Spleen (tissue), 11 donors: ENCODE results near the gene CERS3. TPM values are rescaled to one million over a fixed set of nuclear protein-coding genes. Genes with fewer than 3 reads are reported as not detected.

ENCODE experiments used
- DNase-seq: peaks from one replicate; pipeline ENCODE4 v3.0.0-alpha.2; 2020
- H3K27ac ChIP-seq, 8 donors: fragments of 200-600 bp; sonication (generic) in 7 of 8; 1 replicate in 4 of 8; 2 replicates in 4 of 8; pipeline versions ENCODE4 v1.5.0 to v1.8.0; 2016 to 2021; ENCODE audit warnings: inconsistent platforms in 4 of 8, mild to moderate bottlenecking in 4 of 8, moderate library complexity in 1 of 8
- H3K27me3 ChIP-seq, 7 donors: fragments of 200-600 bp; sonication (generic) in 6 of 7; replicated peaks in 1 of 7; 1 replicate in 4 of 7; 2 replicates in 3 of 7; pipeline versions ENCODE4 v1.5.0 to v1.8.0; 2016 to 2021; ENCODE audit warnings: inconsistent platforms in 3 of 7, mild to moderate bottlenecking in 1 of 7
- H3K36me3 ChIP-seq, 6 donors: fragments of 200-600 bp; sonication (generic) in 5 of 6; 1 replicate in 4 of 6; 2 replicates in 2 of 6; pipeline versions ENCODE4 v1.5.0 to v1.8.0; 2016 to 2021; ENCODE audit warnings: inconsistent platforms in 2 of 6
- H3K4me1 ChIP-seq, 6 donors: fragments of 200-600 bp; sonication (generic) in 5 of 6; 1 replicate in 3 of 6; 2 replicates in 3 of 6; pipeline versions ENCODE4 v1.5.0 to v1.8.0; 2016 to 2021; ENCODE audit warnings: inconsistent platforms in 3 of 6
- H3K4me3 ChIP-seq, 8 donors: fragments of 200-600 bp; sonication (generic) in 7 of 8; 1 replicate in 4 of 8; 2 replicates in 4 of 8; pipeline versions ENCODE4 v1.5.0 to v1.8.0; 2016 to 2021; ENCODE audit warnings: inconsistent platforms in 4 of 8, mild to moderate bottlenecking in 4 of 8, moderate library complexity in 2 of 8
- H3K9me3 ChIP-seq, 8 donors: fragments of 200-600 bp; sonication (generic) in 7 of 8; 1 replicate in 4 of 8; 2 replicates in 4 of 8; pipeline versions ENCODE4 v1.5.0 to v1.8.0; 2016 to 2021; ENCODE audit warnings: inconsistent platforms in 4 of 8
- POLR2A ChIP-seq, 3 donors: fragments of 450-650 bp; IDR thresholded peaks; one replicate each; pipeline ENCODE4 v1.5.1; 2017; ENCODE audit warnings: antibody characterized with exemption in 3 of 3, mild to moderate bottlenecking in 1 of 3
- POLR2AphosphoS5 ChIP-seq, 3 donors: sonication (generic); formaldehyde crosslinking; IDR thresholded peaks; one replicate each; pipeline ENCODE4 v1.5.1; 2017; ENCODE audit warnings: antibody characterized with exemption in 3 of 3
- WGBS, 5 donors: extraction: QIAGEN DNeasy Blood & Tissue Kit in 3 of 5; methylation state at CpG; one replicate each; pipeline versions ENCODE4 v1.1.5 to v1.1.7; 2013 to 2018; 5-methylcytosine and 5-hydroxymethylcytosine counted together
- intact Hi-C: fragments of 100-400 bp; cut with DNase I; formaldehyde crosslinking; loops from one replicate; pipeline ENCODE4 v1.15.0; 2023; ENCODE audit warnings: low total_unique reads
- polyA plus RNA-seq, 3 donors: library from polyadenylated mRNA; stranded (reverse); fragments of 200-250 nt; gene quantifications; one replicate each; pipeline ENCODE4 v1.2.1, GENCODE V29; 2013
- total RNA-seq, 7 donors: library from RNA; depleted of rRNA in 3 of 7; stranded (reverse); fragments of >200 nt in 3 of 7; fragmentation: NEBNext Ultra II Directional in 4 of 7; extraction: Animal tissue kit (Norgen Biotek cat#: 25700) in 4 of 7; gene quantifications; one replicate each; pipeline versions ENCODE4 v1.1.0 to v1.2.1, GENCODE V29; 2016 to 2021
- TF ChIP-seq, protein P1 (sequence below), 11 experiments: fragments of 200-600 bp in 7 of 11; fragments of 450-650 bp in 4 of 11; sonication (generic) in 4 of 11; IDR thresholded peaks in 8 of 11; conservative IDR thresholded peaks in 3 of 11; 1 replicate in 7 of 11; 2 replicates in 4 of 11; pipeline versions ENCODE4 v1.4.0 to v1.8.0; 2016 to 2021; ENCODE audit warnings: antibody characterized with exemption in 11 of 11, inconsistent platforms in 4 of 11, mild to moderate bottlenecking in 1 of 11
- donor health status: healthy with polysubstance abuse.
- donor health status: DM: no; HTN: no; CAD: no; lungs with moderate emphysema.
- donor health status: DM: no; HTN: no; CAD: no.
- donor health status: Bipolar disorder and iron deficiency.
- donor health status: healthy.
- donor health status: DM: no; HTN: no; CAD: no.
- donor health status: DM: yes; HTN: yes; CAD: no.

CERS3 gene
- total and polyA plus RNA-seq, 10 donors, result 0.04 to 0.41 (median 0.23) TPM; not detected in 4

DNA sequence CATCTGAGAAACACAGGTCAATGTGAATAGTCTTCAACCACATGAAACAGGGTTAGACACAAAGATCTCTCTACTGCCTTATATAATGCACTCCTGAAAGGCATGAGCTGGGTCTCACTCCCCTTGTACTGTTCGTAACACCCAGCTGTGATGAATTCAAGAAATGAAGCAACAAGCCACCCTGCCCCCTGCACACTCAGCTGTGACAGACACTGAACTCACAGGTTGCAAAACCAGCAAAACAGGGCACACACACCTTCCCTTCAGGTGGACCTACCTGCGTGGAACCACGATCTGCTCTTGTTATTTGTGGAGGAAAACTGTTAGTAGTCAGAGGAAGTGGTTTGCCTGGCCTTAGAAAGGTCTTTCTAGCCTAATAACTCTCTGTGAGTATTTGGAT, 64.5 kb downstream of the CERS3 start:
- 63 to 80% (median 75%) methylated on average over 3 of the region's 3 CpGs for WGBS, 5 donors
- intact Hi-C loops, result no loop called here
- H3K9me3 ChIP-seq, result peaks cover 0 to 6% (median under 1%) of the 10 kb centered on the region in 8 donors

DNA sequence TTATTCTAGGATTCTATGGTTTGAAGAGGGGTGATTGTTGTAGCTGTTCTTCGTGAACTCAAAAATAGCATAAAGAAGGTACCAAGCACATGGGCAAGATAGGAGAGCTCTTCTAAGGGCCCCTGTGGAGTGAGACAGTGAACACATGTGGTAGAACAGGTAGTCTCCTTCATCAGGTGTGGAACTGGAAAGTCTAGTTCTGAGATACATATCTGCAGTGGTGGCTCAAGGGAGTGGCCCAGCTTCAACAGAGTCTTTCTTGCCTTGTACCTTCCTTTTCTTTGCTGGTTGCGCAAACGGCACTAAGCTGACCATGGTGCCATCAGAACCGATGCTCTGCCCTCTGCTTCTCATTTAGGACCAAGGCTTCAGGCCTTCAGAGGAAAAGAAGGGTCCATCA, 65.2 kb downstream of the CERS3 start:
- no peak for DNase-seq
- WGBS, 5 donors, result 84 to 97% (median 93%) methylated on average over 4 of the region's 4 CpGs
- no peaks in the 10 kb centered on the region for H3K27me3 ChIP-seq
- H3K36me3 ChIP-seq, result no peaks in the 10 kb centered on the region
- H3K9me3 ChIP-seq, result peaks cover 0 to 13% (median 6%) of the 10 kb centered on the region in 8 donors
- no peak overlapping the region for H3K27ac ChIP-seq
- H3K4me3 ChIP-seq, result no peak overlapping the region
- intact Hi-C loops, result no loop called here
- TF ChIP-seq, protein P1, sequence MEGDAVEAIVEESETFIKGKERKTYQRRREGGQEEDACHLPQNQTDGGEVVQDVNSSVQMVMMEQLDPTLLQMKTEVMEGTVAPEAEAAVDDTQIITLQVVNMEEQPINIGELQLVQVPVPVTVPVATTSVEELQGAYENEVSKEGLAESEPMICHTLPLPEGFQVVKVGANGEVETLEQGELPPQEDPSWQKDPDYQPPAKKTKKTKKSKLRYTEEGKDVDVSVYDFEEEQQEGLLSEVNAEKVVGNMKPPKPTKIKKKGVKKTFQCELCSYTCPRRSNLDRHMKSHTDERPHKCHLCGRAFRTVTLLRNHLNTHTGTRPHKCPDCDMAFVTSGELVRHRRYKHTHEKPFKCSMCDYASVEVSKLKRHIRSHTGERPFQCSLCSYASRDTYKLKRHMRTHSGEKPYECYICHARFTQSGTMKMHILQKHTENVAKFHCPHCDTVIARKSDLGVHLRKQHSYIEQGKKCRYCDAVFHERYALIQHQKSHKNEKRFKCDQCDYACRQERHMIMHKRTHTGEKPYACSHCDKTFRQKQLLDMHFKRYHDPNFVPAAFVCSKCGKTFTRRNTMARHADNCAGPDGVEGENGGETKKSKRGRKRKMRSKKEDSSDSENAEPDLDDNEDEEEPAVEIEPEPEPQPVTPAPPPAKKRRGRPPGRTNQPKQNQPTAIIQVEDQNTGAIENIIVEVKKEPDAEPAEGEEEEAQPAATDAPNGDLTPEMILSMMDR (IDR thresholded peaks at IDR 0.05 in 8 of 11, conservative IDR thresholded peaks at IDR 0.05 in 3 of 11), result no peak
- TF ChIP-seq POLR2A (IDR thresholded peaks at IDR 0.05), result no peak
- TF ChIP-seq POLR2AphosphoS5 (IDR thresholded peaks at IDR 0.05), result no peak
- H3K4me1 ChIP-seq, result no peaks in the 10 kb centered on the region

More for the DNA sequence above, 64.5 kb downstream of the CERS3 start:
- no peaks in the 10 kb centered on the region for H3K4me1 ChIP-seq
- no peak for DNase-seq
- no peaks in the 10 kb centered on the region for H3K27me3 ChIP-seq
- no peaks in the 10 kb centered on the region for H3K36me3 ChIP-seq
- no peak overlapping the region for H3K4me3 ChIP-seq
- TF ChIP-seq, protein P1 (IDR thresholded peaks at IDR 0.05 in 8 of 11, conservative IDR thresholded peaks at IDR 0.05 in 3 of 11), result no peak
- TF ChIP-seq POLR2AphosphoS5 (IDR thresholded peaks at IDR 0.05) (no peak), POLR2A (IDR thresholded peaks at IDR 0.05) (no peak)
- no peak overlapping the region for H3K27ac ChIP-seq

DNA sequence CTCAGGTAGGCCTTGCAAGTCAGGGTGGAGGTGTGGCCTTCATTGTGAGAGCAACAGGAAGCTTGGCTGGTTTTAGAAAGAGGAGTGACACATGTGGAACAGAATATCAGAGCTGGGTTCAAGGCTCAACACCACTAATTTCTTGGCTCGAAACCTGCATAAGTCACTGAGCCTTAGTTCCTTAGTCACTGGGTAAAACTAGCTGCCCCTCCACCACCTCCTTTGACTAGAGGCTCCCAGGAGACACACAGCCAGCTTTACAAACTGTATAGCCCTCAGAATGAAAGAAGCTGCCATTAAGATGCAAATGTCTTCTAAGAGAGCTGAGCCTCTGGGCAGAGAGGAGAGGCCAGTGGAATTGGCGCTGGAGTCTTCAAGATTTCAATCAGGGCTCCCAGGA, 67.7 kb downstream of the CERS3 start:
- peaks cover 8 to 38% (median 31%) of the 10 kb centered on the region in 8 donors for H3K9me3 ChIP-seq
- TF ChIP-seq, protein P1 (IDR thresholded peaks at IDR 0.05 in 8 of 11, conservative IDR thresholded peaks at IDR 0.05 in 3 of 11), result no peak
- TF ChIP-seq POLR2AphosphoS5 (IDR thresholded peaks at IDR 0.05) (no peak), POLR2A (IDR thresholded peaks at IDR 0.05) (no peak)
- H3K4me1 ChIP-seq, result no peaks in the 10 kb centered on the region
- no peaks in the 10 kb centered on the region for H3K27me3 ChIP-seq
- no peak overlapping the region for H3K27ac ChIP-seq
- intact Hi-C loops, result no loop called here
- H3K36me3 ChIP-seq, result no peaks in the 10 kb centered on the region
- 25 to 64% (median 60%) methylated on average over 2 of the region's 2 CpGs for WGBS, 5 donors
- H3K4me3 ChIP-seq, result no peak overlapping the region
- no peak for DNase-seq

DNA sequence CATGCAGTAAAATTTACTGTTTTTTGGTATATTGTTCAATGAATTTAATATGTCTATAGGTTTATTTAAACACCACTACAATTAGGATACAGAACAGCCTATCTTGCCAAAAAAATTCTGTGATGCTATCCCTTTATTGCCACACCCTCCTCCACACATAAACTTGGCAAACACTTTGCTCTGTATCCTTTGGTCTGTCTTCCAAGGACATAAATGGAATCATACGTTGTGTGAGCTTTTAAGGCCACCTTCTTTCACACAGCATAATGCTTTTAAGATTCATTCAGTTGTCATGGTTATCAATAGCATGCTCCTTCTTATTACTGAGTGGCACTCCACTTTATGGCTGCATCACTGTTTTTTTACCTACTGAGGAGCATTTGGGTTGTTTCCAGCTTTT, 71.5 kb downstream of the CERS3 start:
- Histone ChIP-seq H3K4me1 (no peaks in the 10 kb centered on the region), H3K27me3 (no peaks in the 10 kb centered on the region), H3K4me3 (no peak overlapping the region), H3K9me3 (peaks cover 8 to 72% (median 41%) of the 10 kb centered on the region in 8 donors), H3K36me3 (no peaks in the 10 kb centered on the region), H3K27ac (no peak overlapping the region)
- DNase-seq, result no peak
- TF ChIP-seq POLR2A (IDR thresholded peaks at IDR 0.05) (no peak), POLR2AphosphoS5 (IDR thresholded peaks at IDR 0.05) (no peak)
- TF ChIP-seq, protein P1 (IDR thresholded peaks at IDR 0.05 in 8 of 11, conservative IDR thresholded peaks at IDR 0.05 in 3 of 11), result no peak
- WGBS, 5 donors, result 71 to 87% (median 82%) methylated on average over 1 of the region's 1 CpG
- intact Hi-C loops, result no loop called here
